HL-60 (cell line): ENCODE measurements around the gene ZFR2.

ENCODE experiments used
- DNase-seq, 2 experiments: peaks; one replicate each; pipeline ENCODE4 v3.0.0-alpha.2; 2010 to 2020; ENCODE audit warnings: low read depth in 1 of 2, low spot score in 1 of 2
- H3K27ac ChIP-seq: fragments of 250-450 bp; sonication (Bioruptor Pico); replicated peaks from 2 replicates; pipeline ENCODE4 v1.5.1; 2020; ENCODE audit warnings: mild to moderate bottlenecking, moderate library complexity
- H3K27me3 ChIP-seq: fragments of 250-450 bp; sonication (Bioruptor Pico); 2 replicates; pipeline ENCODE4 v1.5.1; 2021; ENCODE audit warnings: mild to moderate bottlenecking, moderate library complexity; ENCODE audit not compliant: insufficient read depth, poor library complexity, severe bottlenecking
- H3K4me3 ChIP-seq: replicated peaks from 2 replicates; pipeline ENCODE4 v1.5.1; 2011; ENCODE audit warnings: mild to moderate bottlenecking, control low read depth, low read length; ENCODE audit not compliant: insufficient read depth
- CTCF ChIP-seq: IDR thresholded peaks from one replicate; pipeline ENCODE4 v1.5.1; 2011; ENCODE audit warnings: low read length, control low read depth, inconsistent platforms; ENCODE audit not compliant: insufficient read depth
- GABPA ChIP-seq: IDR thresholded peaks from 2 replicates; pipeline ENCODE4 v1.6.1; 2012; ENCODE audit warnings: low read depth
- POLR2AphosphoS5 ChIP-seq: IDR thresholded peaks from 2 replicates; pipeline ENCODE4 v1.6.1; 2012; ENCODE audit warnings: low read depth
- REST ChIP-seq: IDR thresholded peaks from 2 replicates; pipeline ENCODE4 v1.6.1; 2012; ENCODE audit warnings: low read depth; ENCODE audit not compliant: insufficient replicate concordance
- SPI1 ChIP-seq: IDR thresholded peaks from 2 replicates; pipeline ENCODE4 v1.6.1; 2012; ENCODE audit warnings: low read depth, mild to moderate bottlenecking, borderline replicate concordance

Gene ZFR2

DNA sequence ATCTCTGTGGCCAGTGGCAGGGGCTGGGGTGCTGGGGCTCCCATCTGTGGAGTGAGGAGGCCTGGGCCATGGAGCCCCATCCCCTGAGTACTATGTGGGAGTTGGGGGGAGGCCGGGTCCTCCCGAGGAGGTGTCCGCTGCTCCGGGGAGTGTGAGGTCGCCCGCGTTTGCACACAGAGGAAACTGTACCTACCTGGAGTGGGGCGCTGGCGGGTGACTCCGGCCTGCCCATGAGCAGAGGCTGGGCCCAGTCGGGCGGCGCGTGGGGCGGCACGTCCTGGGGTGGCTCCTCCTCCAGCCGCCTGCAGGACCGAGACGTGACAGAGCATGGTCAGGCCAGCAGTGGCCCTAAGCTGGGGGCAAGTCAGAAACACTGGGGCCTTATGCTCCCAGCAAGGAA, 48.8 kb downstream of the ZFR2 start:
- DNase-seq: no peak
- Histone ChIP-seq H3K4me3 (no peak overlapping the region), H3K27ac (no peak overlapping the region), H3K27me3 (peaks cover 6% of the 10 kb centered on the region)
- TF ChIP-seq SPI1 (no peak), CTCF (no peak), REST (no peak), GABPA (no peak)

DNA sequence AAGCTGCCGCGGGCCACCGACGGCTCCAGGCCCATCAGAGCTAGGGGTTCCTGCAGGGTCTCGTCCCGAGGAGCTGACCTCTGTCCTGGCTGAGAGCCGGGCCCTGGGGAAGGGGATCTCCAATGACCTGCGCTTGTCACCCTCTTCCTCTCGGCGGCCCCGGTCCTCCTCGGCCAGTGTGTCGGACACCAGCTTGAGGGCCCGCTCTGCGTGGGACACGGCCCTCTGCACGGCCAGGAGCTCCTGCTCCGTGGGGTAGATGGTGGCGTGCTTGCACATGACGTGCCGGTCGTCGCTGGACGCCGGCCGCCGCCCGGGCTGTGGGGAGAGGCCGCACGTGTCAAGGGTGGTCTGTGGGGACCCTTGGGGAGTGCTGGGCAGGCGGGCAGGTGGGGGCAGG, 49.9 kb downstream of the ZFR2 start:
- Histone ChIP-seq H3K4me3 (no peak overlapping the region), H3K27ac (no peak overlapping the region), H3K27me3 (peaks cover 6% of the 10 kb centered on the region)
- DNase-seq: no peak
- TF ChIP-seq GABPA (no peak), REST (no peak), SPI1 (no peak), POLR2AphosphoS5 (no peak), CTCF (no peak)

DNA sequence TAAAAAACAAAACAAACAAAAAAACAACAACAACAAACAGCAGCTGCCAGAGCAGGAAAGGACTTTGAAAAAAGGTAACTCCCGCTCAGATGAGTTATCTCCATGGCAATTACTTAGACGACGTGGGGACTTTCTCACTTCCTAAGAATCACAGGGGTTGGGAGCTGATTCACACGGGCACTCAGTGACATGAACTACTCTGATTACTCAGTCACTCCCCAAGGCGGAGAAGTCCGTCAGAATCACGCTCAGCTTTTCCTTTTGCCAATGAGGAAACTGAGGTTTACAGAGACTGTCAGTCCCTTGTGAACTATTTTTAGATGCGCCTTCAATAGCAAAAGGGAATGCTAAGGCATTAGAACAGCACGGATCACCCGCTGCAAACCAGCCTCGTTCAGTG, 50.4 kb downstream of the ZFR2 start:
- TF ChIP-seq CTCF (no peak), REST (no peak), POLR2AphosphoS5 (no peak), GABPA (no peak), SPI1 (no peak)
- Histone ChIP-seq H3K4me3 (no peak overlapping the region), H3K27me3 (peaks cover 6% of the 10 kb centered on the region), H3K27ac (no peak overlapping the region)
- DNase-seq: peak in 1 of 2 experiments; percentile 2
